Transverse colon (tissue), 4 donors: ENCODE data around the gene WDR87.

Experiments used
- CTCF ChIP-seq, 5 experiments: fragments of 200-600 bp in 3 of 5; fragments of 450-650 bp in 2 of 5; sonication (generic) in 3 of 5; IDR thresholded peaks; 1 replicate in 2 of 5; 2 replicates in 3 of 5; pipeline ENCODE4 v1.5.1; 2016 to 2017; ENCODE audit warnings: antibody characterized with exemption in 5 of 5, inconsistent platforms in 3 of 5, mild to moderate bottlenecking in 2 of 5, moderate library complexity in 1 of 5
- EP300 ChIP-seq: sonication (generic); formaldehyde crosslinking; IDR thresholded peaks from one replicate; pipeline ENCODE4 v1.6.1; 2017; ENCODE audit warnings: antibody characterized with exemption, low read depth
- POLR2A ChIP-seq: fragments of 450-650 bp; IDR thresholded peaks from one replicate; pipeline ENCODE4 v1.6.1; 2016; ENCODE audit warnings: antibody characterized with exemption, mild to moderate bottlenecking, moderate library complexity
- POLR2AphosphoS5 ChIP-seq, 3 donors: sonication (generic); formaldehyde crosslinking; IDR thresholded peaks; one replicate each; pipeline ENCODE4 v1.6.1; 2016; ENCODE audit warnings: antibody characterized with exemption in 3 of 3

- no peak for TF ChIP-seq EP300
- TF ChIP-seq CTCF (IDR thresholded peaks at IDR 0.05) = no peak
- no peak for TF ChIP-seq POLR2AphosphoS5 (IDR thresholded peaks at IDR 0.05)
- TF ChIP-seq POLR2A = no peak
Observed at GRCh38 chr19:37874784-37875183, 31.6 kb downstream of the WDR87 start.
